ENCODE measurements around the gene FRMD4A. TPM values are rescaled to one million over a fixed set of nuclear protein-coding genes. Genes with fewer than 3 reads are reported as not detected.

Gene FRMD4A
- total RNA-seq, 2 donors from 2014 or later = 8.6 to 10.2 TPM

DNA sequence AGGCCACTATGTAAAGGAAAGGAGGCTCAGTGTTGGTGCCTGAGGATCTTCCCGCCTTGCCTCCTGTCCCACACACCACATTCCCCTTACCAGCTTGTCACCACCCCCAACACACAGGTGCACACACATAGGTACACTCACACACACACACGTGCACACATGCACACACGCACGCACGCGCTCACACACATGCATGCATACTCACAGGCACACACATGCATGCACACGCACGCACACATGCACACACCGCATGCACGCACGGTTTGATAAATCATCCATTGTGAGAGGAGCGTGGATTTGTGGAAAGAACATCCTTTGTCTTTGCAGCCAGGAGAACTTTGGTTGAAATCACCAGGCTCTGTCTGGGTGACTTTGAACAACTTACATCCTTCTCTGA, 359.8 kb downstream of the FRMD4A start:
- no peak overlapping the region for H3K9ac ChIP-seq (ENCODE audit: low read depth in 2 of 2, low read length in 2 of 2)
- TF ChIP-seq, protein P1, sequence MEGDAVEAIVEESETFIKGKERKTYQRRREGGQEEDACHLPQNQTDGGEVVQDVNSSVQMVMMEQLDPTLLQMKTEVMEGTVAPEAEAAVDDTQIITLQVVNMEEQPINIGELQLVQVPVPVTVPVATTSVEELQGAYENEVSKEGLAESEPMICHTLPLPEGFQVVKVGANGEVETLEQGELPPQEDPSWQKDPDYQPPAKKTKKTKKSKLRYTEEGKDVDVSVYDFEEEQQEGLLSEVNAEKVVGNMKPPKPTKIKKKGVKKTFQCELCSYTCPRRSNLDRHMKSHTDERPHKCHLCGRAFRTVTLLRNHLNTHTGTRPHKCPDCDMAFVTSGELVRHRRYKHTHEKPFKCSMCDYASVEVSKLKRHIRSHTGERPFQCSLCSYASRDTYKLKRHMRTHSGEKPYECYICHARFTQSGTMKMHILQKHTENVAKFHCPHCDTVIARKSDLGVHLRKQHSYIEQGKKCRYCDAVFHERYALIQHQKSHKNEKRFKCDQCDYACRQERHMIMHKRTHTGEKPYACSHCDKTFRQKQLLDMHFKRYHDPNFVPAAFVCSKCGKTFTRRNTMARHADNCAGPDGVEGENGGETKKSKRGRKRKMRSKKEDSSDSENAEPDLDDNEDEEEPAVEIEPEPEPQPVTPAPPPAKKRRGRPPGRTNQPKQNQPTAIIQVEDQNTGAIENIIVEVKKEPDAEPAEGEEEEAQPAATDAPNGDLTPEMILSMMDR (IDR thresholded peaks at IDR 0.05) = no peak
- intact Hi-C loops (cut with DNase I) = no loop called here
- DNase-seq = no peak
- no peaks in the 10 kb centered on the region for H3K27me3 ChIP-seq
- no peak overlapping the region for H3K27ac ChIP-seq
- H3K4me1 ChIP-seq = no peaks in the 10 kb centered on the region
- no peak overlapping the region for H3K4me3 ChIP-seq
- no peaks in the 10 kb centered on the region for H3K36me3 ChIP-seq
- no peaks in the 10 kb centered on the region for H3K9me3 ChIP-seq

DNA sequence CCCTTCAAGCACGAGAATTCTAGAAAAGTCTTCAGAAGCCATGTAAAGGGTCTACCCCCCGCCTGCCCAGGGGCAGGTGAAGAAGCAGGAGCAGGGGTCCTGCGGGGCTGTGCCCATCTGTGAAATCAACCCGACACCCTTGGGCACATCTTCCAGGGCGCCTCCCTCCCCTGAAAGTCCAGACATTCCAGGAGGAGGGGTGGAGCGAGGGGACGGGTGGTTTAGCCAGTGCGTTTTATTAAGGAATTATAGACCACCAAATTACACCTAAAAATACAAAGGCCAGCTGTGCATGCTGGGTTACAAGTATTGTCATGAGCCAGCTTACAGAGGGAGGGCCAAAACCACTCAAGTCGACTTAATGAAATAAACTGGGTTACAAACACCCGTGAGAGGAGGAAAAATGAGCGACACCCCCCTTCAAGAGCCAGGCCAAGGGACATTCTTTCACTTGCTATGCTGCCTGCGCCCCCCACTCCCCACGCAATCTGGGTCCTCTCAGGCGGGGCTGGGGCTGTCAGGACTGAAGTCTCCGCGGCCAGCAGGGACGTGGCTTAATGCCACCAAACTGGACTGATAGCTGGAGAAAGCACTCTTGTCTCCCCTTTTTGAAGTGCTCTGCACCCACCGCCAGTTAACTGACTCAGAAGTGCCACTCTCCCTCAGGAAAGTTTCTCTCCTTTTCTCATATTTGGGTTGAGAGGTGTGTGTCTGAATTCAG, 360.3 kb downstream of the FRMD4A start:
- Histone ChIP-seq H3K27ac (no peak overlapping the region), H3K4me3 (no peak overlapping the region), H3K9me3 (no peaks in the 10 kb centered on the region), H3K36me3 (no peaks in the 10 kb centered on the region), H3K9ac (ENCODE audit: low read depth in 2 of 2, low read length in 2 of 2) (no peak overlapping the region), H3K27me3 (no peaks in the 10 kb centered on the region), H3K4me1 (no peaks in the 10 kb centered on the region)
- intact Hi-C loops (cut with DNase I) = no loop called here
- DNase-seq = no peak
- TF ChIP-seq, protein P1 (IDR thresholded peaks at IDR 0.05) = no peak

DNA sequence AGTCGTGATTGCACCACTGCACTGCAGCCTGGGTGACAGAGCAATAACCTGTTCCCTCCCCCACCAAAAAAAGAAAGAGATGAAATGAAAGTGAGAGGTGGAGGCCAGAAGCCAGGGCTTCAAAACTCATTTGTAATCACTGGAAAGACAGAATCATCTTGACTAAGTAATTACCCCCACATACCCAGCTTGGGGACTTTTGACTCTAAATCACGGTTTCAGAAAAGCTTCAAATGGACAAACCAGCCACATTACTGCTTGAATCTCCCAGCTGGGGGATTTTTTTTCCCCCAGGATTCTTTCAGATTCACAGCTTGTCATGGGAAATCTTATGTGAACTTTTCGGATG, 361.0 kb downstream of the FRMD4A start:
- DNase-seq = no peak
- TF ChIP-seq, protein P1 (IDR thresholded peaks at IDR 0.05) = no peak
- Histone ChIP-seq H3K27me3 (no peaks in the 10 kb centered on the region), H3K9ac (ENCODE audit: low read depth in 2 of 2, low read length in 2 of 2) (no peak overlapping the region), H3K4me1 (no peaks in the 10 kb centered on the region), H3K4me3 (no peak overlapping the region), H3K36me3 (no peaks in the 10 kb centered on the region), H3K9me3 (no peaks in the 10 kb centered on the region), H3K27ac (no peak overlapping the region)
- intact Hi-C loops (cut with DNase I) = no loop called here

DNA sequence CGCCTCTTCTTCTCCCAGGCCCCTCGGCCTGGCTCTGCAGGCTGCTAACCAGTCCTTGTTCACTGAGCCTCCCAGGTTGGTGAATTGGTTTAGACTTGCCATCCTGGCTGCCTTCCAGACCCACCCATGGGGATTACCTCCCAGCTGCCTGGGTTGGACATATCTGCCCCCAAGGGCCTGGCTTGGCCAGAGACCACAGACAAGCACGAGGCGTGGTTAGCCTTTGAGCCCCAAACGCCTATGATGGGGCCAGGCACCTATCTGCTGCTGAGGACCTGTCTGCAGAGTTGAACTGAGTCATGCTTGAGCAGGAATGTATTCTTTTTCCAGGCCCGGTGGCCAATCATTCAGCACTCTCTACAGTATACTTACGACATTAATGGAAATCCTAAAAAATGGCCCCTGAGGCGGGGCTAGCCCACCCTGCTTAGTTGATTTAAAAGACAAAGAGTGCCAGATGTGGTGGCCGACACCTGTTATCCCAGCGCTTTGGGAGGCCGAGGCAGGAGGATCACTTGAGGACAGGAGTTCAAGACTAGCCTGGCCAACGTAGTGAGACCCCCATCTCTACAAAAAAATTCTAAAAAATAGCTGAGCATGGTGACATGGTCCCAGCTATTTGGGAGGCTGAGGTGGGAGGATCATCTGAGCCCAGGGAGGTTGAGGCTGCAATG, 361.5 kb downstream of the FRMD4A start:
- Histone ChIP-seq H3K36me3 (no peaks in the 10 kb centered on the region), H3K9ac (ENCODE audit: low read depth in 2 of 2, low read length in 2 of 2) (no peak overlapping the region), H3K4me3 (no peak overlapping the region), H3K27ac (no peak overlapping the region), H3K9me3 (no peaks in the 10 kb centered on the region), H3K27me3 (no peaks in the 10 kb centered on the region), H3K4me1 (no peaks in the 10 kb centered on the region)
- TF ChIP-seq, protein P1 (IDR thresholded peaks at IDR 0.05) = no peak
- intact Hi-C loops (cut with DNase I) = no loop called here
- no peak for DNase-seq

DNA sequence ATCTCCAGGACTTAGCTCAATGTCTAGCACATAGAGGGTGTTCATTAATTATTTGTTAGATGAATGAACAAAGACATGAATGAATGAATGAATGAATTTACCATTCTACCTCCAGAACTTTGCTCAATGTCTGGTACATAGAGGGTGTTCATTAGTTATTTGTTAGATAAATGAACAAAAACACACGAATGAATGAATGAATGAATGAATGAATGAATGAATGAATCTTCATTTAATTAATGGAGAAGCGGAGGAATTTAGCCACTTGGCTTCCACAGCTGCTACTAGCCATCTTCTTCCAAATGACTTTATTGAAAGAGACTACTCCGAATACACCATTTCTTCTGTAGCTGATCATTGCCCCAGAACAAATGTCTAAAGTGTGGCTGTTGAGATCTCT, 368.9 kb downstream of the FRMD4A start:
- no peaks in the 10 kb centered on the region for H3K27me3 ChIP-seq
- no peaks in the 10 kb centered on the region for H3K4me1 ChIP-seq
- no peak overlapping the region for H3K4me3 ChIP-seq
- H3K36me3 ChIP-seq = no peaks in the 10 kb centered on the region
- DNase-seq = no peak
- intact Hi-C loops (cut with DNase I) = no loop called here
- TF ChIP-seq, protein P1 (IDR thresholded peaks at IDR 0.05) = no peak
- no peak overlapping the region for H3K9ac ChIP-seq (ENCODE audit: low read depth in 2 of 2, low read length in 2 of 2)
- H3K27ac ChIP-seq = no peak overlapping the region
- no peaks in the 10 kb centered on the region for H3K9me3 ChIP-seq
